ENCODE results near the gene GALNT14. TPM values are rescaled to one million over a fixed set of nuclear protein-coding genes. Genes with fewer than 3 reads are reported as not detected.

GALNT14 gene
- total and polyA plus RNA-seq, 10 of the 15 experiments (the other 5 are each of a cell fraction or from before 2014, with no cell fraction given) = 3.7 to 17.8 (median 6.0) TPM

DNA sequence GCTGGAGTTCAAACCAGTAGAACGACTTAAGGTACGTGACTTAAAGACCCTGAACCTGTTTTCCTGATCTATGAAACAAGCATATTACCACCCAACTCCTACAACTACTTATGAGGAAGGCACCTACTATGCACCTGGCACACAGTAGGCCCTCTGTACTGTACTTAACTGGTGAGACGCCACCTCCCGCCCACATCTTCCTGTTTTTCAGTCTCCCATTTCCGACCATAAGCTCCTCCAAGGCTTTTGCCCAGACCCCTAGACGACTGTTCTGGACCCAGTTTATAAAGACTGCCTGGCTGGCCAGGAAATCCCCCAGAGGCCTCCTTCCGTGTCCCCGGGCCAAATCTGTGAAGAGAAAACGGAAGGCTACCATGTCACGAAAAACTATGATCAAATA lies 1.5 kb downstream of the GALNT14 start:
- Histone ChIP-seq H3K4me3 (no peak overlapping the region), H3K79me2 (ENCODE audit: control insufficient read depth, insufficient read depth, low read length) (no peaks in the 10 kb centered on the region), H4K20me1 (ENCODE audit: control insufficient read depth, insufficient read depth) (no peaks in the 10 kb centered on the region), H3K27ac (ENCODE audit: control insufficient read depth, insufficient read depth) (no peak overlapping the region), H3K4me2 (ENCODE audit: control insufficient read depth, insufficient read depth) (no peak overlapping the region), H3K4me1 (ENCODE audit: control insufficient read depth, insufficient read depth, low read length) (no peaks in the 10 kb centered on the region; the same call in 1 of the 2 replicates), H3K9me3 (replicated peaks; ENCODE audit: control insufficient read depth, insufficient read depth, low read length) (no peaks in the 10 kb centered on the region), H3K27me3 (replicated peaks in 1 of 2; ENCODE audit: control insufficient read depth in 2 of 2, insufficient read depth in 2 of 2, low read length in 1 of 2) (peaks cover 2 to 27% of the 10 kb centered on the region in 2 experiments), H3K9ac (ENCODE audit: control insufficient read depth, insufficient read depth, low read length) (no peak overlapping the region), H2AFZ (ENCODE audit: control insufficient read depth, low read depth, low read length) (no peak overlapping the region), H3K36me3 (ENCODE audit: control insufficient read depth in 2 of 2, insufficient read depth in 2 of 2, low read length in 1 of 2) (no peaks in the 10 kb centered on the region)
- ChIA-PET POLR2A (no interaction called here), SMC1A (ENCODE audit: uncharacterized antibody, unreplicated experiment) (no interaction called here), RAD21 (ENCODE audit: unreplicated experiment) (interaction anchor here (1.5 kb wide), 1 partner anchor 33 kb away, joined by 3 read pairs; no protein-coding TSS in a partner anchor), CTCF (interaction anchor here (1.1 kb wide), 1 partner anchor 18 kb away, joined by 4 read pairs; no protein-coding TSS in a partner anchor)
- ATAC-seq (peak; percentile 35), FAIRE-seq (no peak), DNase-seq (ENCODE audit: low read depth, low spot score) (no peak)
- no TSS peak for BruUV-seq (replicated peaks)
- in situ Hi-C loops (cut with MboI) (no loop called here), intact Hi-C loops (cut with micrococcal nuclease; ENCODE audit: unreplicated experiment) (loop anchor here (5.0 kb wide), 1 partner anchor 104 kb away; no protein-coding TSS in a partner anchor)
- WGBS (ENCODE audit: insufficient coverage, insufficient replicate concordance, low lambda C conversion rate, missing lambda C conversion rate) = 12% methylated on average over 10 of the region's 10 CpGs
- TF ChIP-seq IKZF1 (conservative IDR thresholded peaks at IDR 0.05) (no peak), ZNF217 (IDR thresholded peaks at IDR 0.05) (peak; percentile 83), E2F4 (IDR thresholded peaks at IDR 0.05; ENCODE audit: low read depth, low read length) (no peak), SMARCA5 (IDR thresholded peaks at IDR 0.05) (no peak), CEBPZ (IDR thresholded peaks at IDR 0.05; ENCODE audit: low read depth, low read length) (no peak), ZBTB4 (CRISPR knock-in tag; IDR thresholded peaks at IDR 0.05) (no peak), USF2 (IDR thresholded peaks at IDR 0.05; ENCODE audit: borderline replicate concordance, low read depth, low read length) (no peak), MYB (IDR thresholded peaks at IDR 0.05; ENCODE audit: borderline replicate concordance, low read depth, low read length) (no peak)
- TF ChIP-seq, protein P1, sequence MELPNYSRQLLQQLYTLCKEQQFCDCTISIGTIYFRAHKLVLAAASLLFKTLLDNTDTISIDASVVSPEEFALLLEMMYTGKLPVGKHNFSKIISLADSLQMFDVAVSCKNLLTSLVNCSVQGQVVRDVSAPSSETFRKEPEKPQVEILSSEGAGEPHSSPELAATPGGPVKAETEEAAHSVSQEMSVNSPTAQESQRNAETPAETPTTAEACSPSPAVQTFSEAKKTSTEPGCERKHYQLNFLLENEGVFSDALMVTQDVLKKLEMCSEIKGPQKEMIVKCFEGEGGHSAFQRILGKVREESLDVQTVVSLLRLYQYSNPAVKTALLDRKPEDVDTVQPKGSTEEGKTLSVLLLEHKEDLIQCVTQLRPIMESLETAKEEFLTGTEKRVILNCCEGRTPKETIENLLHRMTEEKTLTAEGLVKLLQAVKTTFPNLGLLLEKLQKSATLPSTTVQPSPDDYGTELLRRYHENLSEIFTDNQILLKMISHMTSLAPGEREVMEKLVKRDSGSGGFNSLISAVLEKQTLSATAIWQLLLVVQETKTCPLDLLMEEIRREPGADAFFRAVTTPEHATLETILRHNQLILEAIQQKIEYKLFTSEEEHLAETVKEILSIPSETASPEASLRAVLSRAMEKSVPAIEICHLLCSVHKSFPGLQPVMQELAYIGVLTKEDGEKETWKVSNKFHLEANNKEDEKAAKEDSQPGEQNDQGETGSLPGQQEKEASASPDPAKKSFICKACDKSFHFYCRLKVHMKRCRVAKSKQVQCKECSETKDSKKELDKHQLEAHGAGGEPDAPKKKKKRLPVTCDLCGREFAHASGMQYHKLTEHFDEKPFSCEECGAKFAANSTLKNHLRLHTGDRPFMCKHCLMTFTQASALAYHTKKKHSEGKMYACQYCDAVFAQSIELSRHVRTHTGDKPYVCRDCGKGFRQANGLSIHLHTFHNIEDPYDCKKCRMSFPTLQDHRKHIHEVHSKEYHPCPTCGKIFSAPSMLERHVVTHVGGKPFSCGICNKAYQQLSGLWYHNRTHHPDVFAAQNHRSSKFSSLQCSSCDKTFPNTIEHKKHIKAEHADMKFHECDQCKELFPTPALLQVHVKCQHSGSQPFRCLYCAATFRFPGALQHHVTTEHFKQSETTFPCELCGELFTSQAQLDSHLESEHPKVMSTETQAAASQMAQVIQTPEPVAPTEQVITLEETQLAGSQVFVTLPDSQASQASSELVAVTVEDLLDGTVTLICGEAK (IDR thresholded peaks at IDR 0.05; ENCODE audit: borderline replicate concordance) = no peak
